KMS-11 (cell line): ENCODE results near the gene NT5C1A.

ENCODE experiments used
- H2AFZ ChIP-seq: fragments of 200-600 bp; sonication (generic); 2 replicates; pipeline ENCODE4 v1.6.1; 2016; ENCODE audit warnings: antibody characterized with exemption, mixed run types, low read depth
- H3K27ac ChIP-seq: fragments of 200-600 bp; sonication (generic); 2 replicates; pipeline ENCODE4 v1.6.1; 2016; ENCODE audit warnings: mild to moderate bottlenecking, mixed run types
- H3K27me3 ChIP-seq: fragments of 200-600 bp; sonication (generic); 2 replicates; pipeline ENCODE4 v1.6.1; 2017; ENCODE audit warnings: mild to moderate bottlenecking, low read depth, mixed run types, moderate library complexity; ENCODE audit not compliant: insufficient read depth
- H3K36me3 ChIP-seq: fragments of 200-600 bp; sonication (generic); 2 replicates; pipeline ENCODE4 v1.6.1; 2017; ENCODE audit warnings: mild to moderate bottlenecking, mixed run types; ENCODE audit not compliant: insufficient read depth
- H3K4me1 ChIP-seq: fragments of 200-600 bp; sonication (generic); 2 replicates; pipeline ENCODE4 v1.6.1; 2016; ENCODE audit warnings: mild to moderate bottlenecking, low read depth, mixed run types; ENCODE audit not compliant: poor library complexity, severe bottlenecking
- H3K4me2 ChIP-seq: fragments of 200-600 bp; sonication (generic); 2 replicates; pipeline ENCODE4 v1.7.0; 2016; ENCODE audit warnings: mild to moderate bottlenecking, mixed run types
- H3K4me3 ChIP-seq: fragments of 200-600 bp; sonication (generic); IDR thresholded peaks from 2 replicates; pipeline ENCODE4 v1.6.1; 2017; ENCODE audit warnings: low read depth, low read length, mixed read lengths; ENCODE audit not compliant: insufficient read depth
- H3K79me2 ChIP-seq: fragments of 200-600 bp; sonication (generic); 2 replicates; pipeline ENCODE4 v1.6.1; 2016; ENCODE audit warnings: low read depth, mixed run types; ENCODE audit not compliant: insufficient read depth
- H3K9ac ChIP-seq: fragments of 200-600 bp; sonication (generic); 2 replicates; pipeline ENCODE4 v1.6.1; 2016; ENCODE audit warnings: mild to moderate bottlenecking, mixed run types
- H4K20me1 ChIP-seq: fragments of 200-600 bp; sonication (generic); 2 replicates; pipeline ENCODE4 v1.6.1; 2016; ENCODE audit warnings: mild to moderate bottlenecking, mixed run types; ENCODE audit not compliant: insufficient read depth
- CTCF ChIP-seq: fragments of 200-600 bp; sonication (generic); conservative IDR thresholded peaks from 2 replicates; pipeline ENCODE4 v1.6.1; 2017; ENCODE audit warnings: low read depth, mild to moderate bottlenecking, antibody characterized with exemption, low read length, moderate library complexity, mixed read lengths

The NT5C1A gene

GRCh38 chr1:39637361-39637760 lies 34.5 kb downstream of the NT5C1A start:
- H2AFZ ChIP-seq: no peak overlapping the region
- peaks cover 7% of the 10 kb centered on the region for H3K4me1 ChIP-seq
- no peaks in the 10 kb centered on the region for H3K36me3 ChIP-seq
- H3K27ac ChIP-seq: no peak overlapping the region
- no peak overlapping the region for H3K9ac ChIP-seq
- no peak for TF ChIP-seq CTCF
- no peaks in the 10 kb centered on the region for H4K20me1 ChIP-seq
- no peaks in the 10 kb centered on the region for H3K79me2 ChIP-seq
- no peak overlapping the region for H3K4me3 ChIP-seq
- no peak overlapping the region for H3K4me2 ChIP-seq
- H3K27me3 ChIP-seq: 0 out of 2 replicates have a peak, but pooled peaks cover 2% of the 10 kb centered on the region

GRCh38 chr1:39635871-39636210 lies 36.1 kb downstream of the NT5C1A start:
- Histone ChIP-seq H4K20me1 (no peaks in the 10 kb centered on the region), H3K27ac (no peak overlapping the region), H3K79me2 (no peaks in the 10 kb centered on the region), H3K4me1 (peaks cover 7% of the 10 kb centered on the region), H3K4me3 (no peak overlapping the region), H3K27me3 (0 out of 2 replicates have a peak, but pooled peaks cover 2% of the 10 kb centered on the region), H3K36me3 (no peaks in the 10 kb centered on the region), H2AFZ (no peak overlapping the region), H3K9ac (no peak overlapping the region), H3K4me2 (no peak overlapping the region)
- no peak for TF ChIP-seq CTCF

- H3K27me3 ChIP-seq: 0 out of 2 replicates have a peak, but pooled peaks cover 2% of the 10 kb centered on the region
- H3K4me1 ChIP-seq: peaks cover 7% of the 10 kb centered on the region
- H3K4me3 ChIP-seq: no peak overlapping the region
- H3K27ac ChIP-seq: no peak overlapping the region
- no peak overlapping the region for H3K4me2 ChIP-seq
- no peaks in the 10 kb centered on the region for H3K79me2 ChIP-seq
- no peak for TF ChIP-seq CTCF
- no peaks in the 10 kb centered on the region for H3K36me3 ChIP-seq
- no peak overlapping the region for H3K9ac ChIP-seq
- H4K20me1 ChIP-seq: no peaks in the 10 kb centered on the region
- no peak overlapping the region for H2AFZ ChIP-seq
These were observed 36.6 kb downstream of the NT5C1A start for GRCh38 chr1:39635205-39635870.

GRCh38 chr1:39633422-39633821 lies 38.5 kb downstream of the NT5C1A start:
- Histone ChIP-seq H3K27ac (no peak overlapping the region), H2AFZ (no peak overlapping the region), H3K27me3 (0 out of 2 replicates have a peak, but pooled peaks cover 2% of the 10 kb centered on the region), H3K36me3 (no peaks in the 10 kb centered on the region), H3K4me2 (no peak overlapping the region), H3K4me3 (no peak overlapping the region), H3K79me2 (no peaks in the 10 kb centered on the region), H4K20me1 (no peaks in the 10 kb centered on the region), H3K4me1 (peaks cover under 1% of the 10 kb centered on the region), H3K9ac (no peak overlapping the region)
- no peak for TF ChIP-seq CTCF
